ENCODE measurements around the gene EPHB2.

Gene EPHB2

GRCh38 chr1:22865736-22866135 lies 155.1 kb downstream of the EPHB2 start:
- no peak for DNase-seq

DNA sequence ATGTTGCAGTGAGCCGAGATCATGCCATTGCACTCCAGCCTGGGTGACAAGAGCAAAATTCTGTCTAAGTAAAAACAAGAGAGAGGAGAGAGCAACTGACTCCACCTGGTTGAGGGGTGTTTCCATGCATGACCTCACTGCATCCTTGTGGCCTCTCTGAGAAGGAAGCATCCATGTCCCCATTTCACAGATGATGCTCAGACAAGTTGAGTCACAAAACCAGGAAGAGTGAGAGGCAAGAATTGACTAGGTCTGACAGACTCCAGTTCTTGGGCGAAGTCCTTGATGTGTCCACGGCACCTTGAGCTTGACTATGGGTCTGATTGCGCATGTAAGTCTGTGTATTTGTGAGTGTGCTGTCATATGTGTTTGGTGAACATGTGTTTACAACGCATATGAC lies 156.2 kb downstream of the EPHB2 start:
- DNase-seq = no peak

DNA sequence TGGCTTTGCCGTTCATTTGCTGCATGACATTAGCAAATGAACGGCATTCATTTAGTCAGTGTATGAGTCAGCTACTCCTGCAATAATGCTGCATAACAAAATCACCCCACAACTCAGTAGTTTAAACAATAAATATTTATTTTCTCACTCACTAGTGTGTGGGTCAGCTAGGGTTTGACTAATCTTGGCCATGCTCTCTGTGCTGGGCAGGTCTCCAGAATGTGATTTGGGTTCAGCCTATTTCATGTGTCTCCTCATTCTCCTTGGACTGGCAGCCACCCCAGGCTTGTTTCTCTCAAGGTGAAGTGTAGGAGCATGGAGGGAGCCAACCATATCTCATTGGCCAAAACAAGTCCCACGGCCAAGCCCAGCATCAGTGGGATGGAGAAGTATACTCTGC lies 157.7 kb downstream of the EPHB2 start:
- no peak for DNase-seq

- DNase-seq = no peak
These were observed 158.7 kb downstream of the EPHB2 start for GRCh38 chr1:22869325-22869724.

DNA sequence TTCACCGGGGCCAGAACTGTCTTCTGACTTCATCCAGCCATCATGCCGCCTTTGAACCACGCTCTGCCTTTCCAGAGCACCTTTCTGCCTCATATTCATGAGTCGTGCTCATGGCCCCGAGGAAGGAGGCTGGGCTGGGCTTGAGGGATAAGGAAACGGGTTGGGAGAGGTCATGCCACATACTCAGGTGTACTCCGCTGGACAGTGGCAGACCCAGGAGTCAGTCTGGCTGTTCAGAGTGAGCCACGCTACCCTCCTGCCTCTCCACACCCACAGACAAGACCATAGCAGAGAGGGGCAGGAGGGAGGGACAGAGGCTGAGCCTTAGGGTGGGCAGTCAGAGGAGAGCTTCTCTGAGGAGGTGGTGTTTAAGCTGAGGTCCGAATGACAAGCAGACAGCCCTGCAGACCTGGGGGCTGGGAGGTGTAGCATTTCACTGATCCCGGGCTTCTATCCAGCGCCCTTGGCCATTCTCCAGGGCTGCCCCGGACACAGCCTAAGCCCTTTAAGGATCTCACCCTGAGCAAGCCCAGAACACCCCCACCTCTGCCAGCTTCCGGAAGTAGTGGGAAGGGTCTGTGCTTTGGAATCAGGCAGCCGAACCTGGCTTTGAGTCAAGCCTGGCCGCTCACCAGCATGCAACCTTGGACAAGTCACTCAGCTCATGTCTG lies 159.7 kb downstream of the EPHB2 start:
- no peak for DNase-seq

- DNase-seq = no peak
These were observed 162.5 kb downstream of the EPHB2 start for GRCh38 chr1:22872981-22873664.

DNA sequence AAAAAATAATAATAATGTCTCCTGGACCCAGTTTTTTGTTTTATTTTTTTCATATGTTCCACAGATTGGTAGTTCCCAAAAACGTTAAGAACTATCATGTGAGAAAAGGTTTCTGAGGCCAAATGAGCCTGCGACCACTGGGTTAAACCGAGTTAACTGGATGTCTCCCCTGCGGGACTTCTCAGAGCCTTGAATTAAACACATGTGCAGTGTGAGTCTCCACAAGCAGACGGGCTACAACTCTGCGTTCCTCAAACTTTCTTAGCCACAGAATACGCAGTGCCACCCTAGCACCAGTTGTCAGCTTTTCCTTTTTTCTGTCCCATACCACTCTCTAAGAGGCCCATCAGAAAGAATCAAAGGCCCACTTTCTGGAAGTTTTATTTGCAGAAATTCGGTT lies 164.1 kb downstream of the EPHB2 start:
- no peak for DNase-seq

GRCh38 chr1:22875241-22875640 lies 164.6 kb downstream of the EPHB2 start:
- no peak for DNase-seq

GRCh38 chr1:22875841-22876240 lies 165.2 kb downstream of the EPHB2 start:
- peak; percentile 11 for DNase-seq

DNA sequence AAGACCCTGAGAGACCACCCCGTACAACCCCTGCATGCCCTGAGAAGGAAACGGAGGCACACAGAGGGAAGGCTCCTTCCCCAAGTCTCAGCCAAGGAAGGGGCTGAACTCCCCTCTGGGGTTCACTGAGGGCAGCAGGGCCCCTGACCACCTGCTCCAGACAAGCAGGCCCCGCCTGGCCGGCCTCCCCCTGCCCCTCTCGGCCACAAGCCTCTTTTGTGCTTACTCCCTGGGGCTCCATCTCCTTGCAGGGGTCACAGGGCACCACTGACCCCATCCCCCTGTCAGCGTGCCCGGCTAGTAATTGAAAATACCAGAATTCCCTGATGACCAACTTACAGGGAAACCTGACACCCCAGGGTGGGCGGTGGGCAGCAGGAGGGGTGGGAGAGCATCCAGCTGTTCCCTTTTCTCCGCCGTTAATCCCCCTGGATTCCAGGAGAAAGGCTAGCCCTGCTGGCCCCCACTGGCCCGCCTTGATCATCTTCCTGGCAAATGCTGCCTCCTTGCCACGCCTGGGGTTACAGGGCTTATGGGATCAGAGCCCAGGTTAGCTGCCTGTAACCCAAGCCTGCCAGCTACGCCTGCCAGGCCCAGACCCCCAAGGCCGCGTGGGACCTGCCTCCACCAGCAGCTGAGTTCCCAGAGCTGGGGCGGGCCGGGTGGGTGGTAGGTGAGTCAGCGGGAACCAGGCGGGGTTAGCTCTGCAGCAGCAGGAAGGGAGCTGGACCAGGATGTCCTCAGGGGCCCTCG lies 165.9 kb downstream of the EPHB2 start:
- DNase-seq = peak; percentile 57

DNA sequence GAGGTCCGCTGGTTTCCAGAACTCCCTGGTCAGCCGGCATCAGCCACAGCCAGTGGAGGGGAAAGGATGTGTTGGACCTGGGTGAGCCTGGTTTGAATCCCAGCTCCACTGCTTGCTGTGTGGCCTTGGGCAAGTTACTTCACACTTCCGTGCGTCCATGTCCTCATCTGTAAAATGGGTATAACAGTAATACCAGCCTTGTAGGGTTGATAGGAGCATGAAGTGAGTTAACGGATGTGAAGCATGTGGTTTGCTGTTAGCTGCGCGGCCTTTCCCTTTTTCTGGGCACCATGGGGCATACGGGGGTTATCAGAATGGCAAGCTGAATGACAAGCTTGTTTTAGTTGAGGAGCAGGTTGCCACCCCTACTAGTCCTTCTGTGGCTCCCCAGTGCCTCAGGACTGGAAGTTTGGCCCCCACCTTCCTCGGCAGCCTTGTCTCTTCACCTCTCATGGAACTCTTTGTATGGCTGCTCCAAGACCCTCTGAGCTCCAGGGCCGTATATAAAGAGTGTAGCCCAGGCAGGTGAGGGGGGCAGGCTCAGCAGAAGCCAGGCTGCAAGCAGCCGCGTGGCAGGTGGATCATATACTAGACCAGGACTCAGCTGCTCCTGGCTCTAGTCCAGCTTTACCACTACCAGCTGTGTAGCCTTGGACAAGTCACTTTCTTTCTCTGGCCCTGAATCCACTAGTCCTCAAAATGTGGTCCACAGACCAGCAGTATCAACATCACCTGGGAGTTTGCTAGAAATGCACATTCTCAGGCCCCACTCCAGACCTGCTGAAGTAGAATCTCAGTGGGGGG lies 166.7 kb downstream of the EPHB2 start:
- no peak for DNase-seq

GRCh38 chr1:22877980-22878379 lies 167.3 kb downstream of the EPHB2 start:
- no peak for DNase-seq

- no peak for DNase-seq
These were observed 168.0 kb downstream of the EPHB2 start for GRCh38 chr1:22878626-22879025.

DNA sequence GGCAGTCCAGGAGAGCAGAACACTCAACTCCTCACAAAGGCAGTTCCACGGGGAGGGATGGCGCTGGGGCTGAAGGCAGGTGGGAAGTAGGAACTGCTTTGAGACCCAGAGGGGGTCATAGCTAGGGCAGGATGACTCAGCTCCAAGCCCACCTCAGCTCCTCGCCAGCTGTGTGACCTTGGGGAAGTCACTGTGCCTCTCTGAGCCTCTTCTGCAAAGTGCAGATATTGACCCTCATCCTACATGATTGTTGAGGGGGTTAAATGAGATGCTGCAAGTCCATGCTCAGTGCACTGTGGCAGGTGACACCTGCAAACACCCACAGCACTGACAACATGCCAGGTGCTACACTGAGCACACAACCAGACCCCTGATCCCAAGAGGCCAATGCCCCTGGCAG lies 168.8 kb downstream of the EPHB2 start:
- no peak for DNase-seq

DNA sequence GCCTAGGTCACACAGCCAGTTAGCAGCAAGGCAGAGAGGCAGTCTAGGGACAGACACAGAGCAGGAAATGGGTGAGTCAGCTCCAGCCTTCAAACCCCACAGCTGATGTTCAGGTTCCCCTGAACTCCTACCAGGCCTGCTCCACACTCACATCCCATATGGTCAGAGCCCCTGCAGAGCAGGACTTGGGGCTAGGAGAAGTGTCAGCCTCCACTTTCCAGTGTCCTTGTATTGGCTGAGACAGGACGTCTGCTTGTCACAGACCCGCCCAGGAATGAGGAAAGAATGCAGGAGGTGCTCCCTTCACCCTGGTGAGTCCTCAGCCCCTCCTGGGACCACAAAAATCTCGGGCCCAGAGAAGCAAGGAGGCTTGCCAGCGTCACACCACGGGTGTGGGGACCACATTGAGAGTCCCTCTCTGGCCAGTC lies 169.5 kb downstream of the EPHB2 start:
- no peak for DNase-seq

GRCh38 chr1:22883406-22883805 lies 172.8 kb downstream of the EPHB2 start:
- DNase-seq = no peak

DNA sequence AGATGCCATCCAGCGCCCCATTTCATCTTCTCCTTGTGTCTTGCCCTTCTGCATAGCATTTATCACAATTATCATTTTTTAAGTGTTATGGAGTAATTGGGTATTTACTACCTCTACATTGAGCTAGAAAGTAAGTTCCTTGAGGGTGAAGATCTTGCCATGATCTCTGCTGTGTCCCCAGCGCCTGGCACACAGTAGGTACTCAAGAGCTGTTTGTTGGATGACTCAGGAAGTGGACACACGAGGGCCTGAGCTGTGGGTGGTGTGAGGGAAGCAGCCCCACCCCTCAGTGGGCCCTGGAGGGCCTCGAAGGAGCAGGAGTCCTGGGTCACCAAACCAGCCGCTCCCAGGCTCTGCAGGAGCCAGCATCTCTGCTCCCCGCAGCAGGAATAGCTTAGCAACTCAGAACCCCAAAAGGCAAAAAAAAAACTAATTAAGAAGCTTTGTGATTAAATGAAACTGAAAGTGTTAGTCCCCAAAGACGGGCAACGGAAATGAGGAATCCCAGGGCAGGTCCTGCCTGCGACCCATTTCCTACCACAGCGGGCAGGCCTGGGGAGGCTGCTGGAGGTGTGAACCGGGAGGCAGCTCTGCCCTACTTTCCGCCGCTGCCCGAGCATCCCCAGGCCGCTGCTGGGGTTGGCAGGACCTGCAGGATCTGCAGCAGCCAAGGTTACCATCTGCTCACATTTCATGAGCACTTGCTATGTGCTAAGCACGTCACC lies 174.3 kb downstream of the EPHB2 start:
- DNase-seq = no peak

DNA sequence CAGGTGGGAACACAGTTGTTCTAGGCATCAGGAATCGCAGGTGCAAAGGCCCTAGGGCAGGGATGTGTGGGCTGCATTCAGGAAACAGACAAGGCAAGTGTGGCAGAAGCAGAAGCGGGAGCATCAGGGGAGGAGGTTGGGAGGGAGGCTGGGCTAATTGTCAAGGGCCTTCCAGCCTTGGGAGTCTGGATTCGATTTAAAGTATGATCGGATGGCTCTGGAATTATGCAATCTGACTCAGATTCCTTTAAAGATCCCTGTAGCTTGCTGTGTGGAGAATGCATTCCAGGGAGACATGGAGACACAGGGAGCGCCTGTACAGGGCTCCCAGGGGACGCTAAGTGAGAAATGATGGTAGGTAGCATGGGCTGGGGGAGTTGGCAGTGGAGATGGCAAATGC lies 175.6 kb downstream of the EPHB2 start:
- DNase-seq = no peak

GRCh38 chr1:22887491-22887890 lies 176.9 kb downstream of the EPHB2 start:
- no peak for DNase-seq

- no peak for DNase-seq
These were observed 177.9 kb downstream of the EPHB2 start for GRCh38 chr1:22888320-22889075.

- peak; percentile 22 for DNase-seq
These were observed 178.7 kb downstream of the EPHB2 start for GRCh38 chr1:22889213-22889827.

Measured in NCI-H524 treated with DMSO at 0.1 percent for 48 hours (cell line).